HG03354 (cell line): ENCODE measurements around the gene BANP.
"Not testable (repeated sequence)": the region's sequence is repeated elsewhere in the genome, so short reads cannot be mapped to it uniquely, and the experiment has no call there.

ENCODE experiments used
- ATAC-seq: cut with Tn5 transposase; IDR thresholded peaks from one replicate; pipeline ENCODE4 v1.9.1; 2021; ENCODE audit warnings: mild to moderate bottlenecking; ENCODE audit not compliant: unreplicated experiment, poor library complexity, severe bottlenecking

Gene BANP

GRCh38 chr16:88040196-88040876 is 89.1 kb downstream of the BANP start:
- ATAC-seq: not testable (repeated sequence)

DNA sequence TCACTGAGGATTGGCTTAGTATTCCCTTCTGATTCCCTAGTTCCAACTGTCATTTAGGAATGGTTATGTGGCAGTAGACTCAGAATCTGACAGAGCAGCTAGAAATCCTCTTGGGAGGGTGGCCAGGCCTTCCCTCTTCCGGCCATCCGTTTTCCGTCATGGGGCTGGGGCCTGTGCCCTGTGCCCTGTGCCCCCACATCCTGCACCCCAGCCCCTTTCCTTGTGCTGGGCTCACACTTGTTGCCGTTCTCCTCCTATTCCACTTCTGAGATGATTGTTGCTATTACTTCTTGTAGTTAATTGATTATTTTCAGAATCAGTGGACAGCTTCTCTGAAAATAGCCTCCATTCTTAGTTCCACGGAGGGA is 89.6 kb downstream of the BANP start:
- ATAC-seq: not testable (repeated sequence)

GRCh38 chr16:88041506-88041905 is 90.3 kb downstream of the BANP start:
- ATAC-seq: not testable (repeated sequence)

- ATAC-seq: not testable (repeated sequence)
Measured at GRCh38 chr16:88041986-88042562, 90.8 kb downstream of the BANP start.

GRCh38 chr16:88043208-88043910 is 92.1 kb downstream of the BANP start:
- ATAC-seq: not testable (repeated sequence)

DNA sequence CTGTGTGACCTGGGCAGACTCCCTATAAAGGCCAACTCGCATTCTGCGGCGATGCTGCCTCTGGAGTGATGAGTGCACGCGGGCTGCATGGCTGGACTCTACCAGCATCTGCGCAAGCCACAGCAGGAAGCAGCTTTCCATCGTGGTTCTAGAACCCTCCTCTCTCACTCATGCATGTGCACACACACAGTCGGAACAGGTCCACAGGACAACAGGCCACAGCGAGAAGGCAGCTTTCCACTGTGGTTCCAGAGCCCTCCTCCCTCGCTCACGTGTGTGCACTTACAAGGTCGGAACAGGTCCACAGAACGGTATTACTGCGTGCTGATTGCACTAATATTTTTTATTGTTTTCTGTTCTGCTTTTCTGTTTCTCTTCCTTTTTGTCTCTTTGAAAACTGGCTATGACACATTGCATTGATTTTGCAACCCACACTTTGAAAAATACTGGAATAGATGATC is 92.9 kb downstream of the BANP start:
- peak; percentile 64 for ATAC-seq

- not testable (repeated sequence) for ATAC-seq
Measured at GRCh38 chr16:88045361-88045760, 94.1 kb downstream of the BANP start.

DNA sequence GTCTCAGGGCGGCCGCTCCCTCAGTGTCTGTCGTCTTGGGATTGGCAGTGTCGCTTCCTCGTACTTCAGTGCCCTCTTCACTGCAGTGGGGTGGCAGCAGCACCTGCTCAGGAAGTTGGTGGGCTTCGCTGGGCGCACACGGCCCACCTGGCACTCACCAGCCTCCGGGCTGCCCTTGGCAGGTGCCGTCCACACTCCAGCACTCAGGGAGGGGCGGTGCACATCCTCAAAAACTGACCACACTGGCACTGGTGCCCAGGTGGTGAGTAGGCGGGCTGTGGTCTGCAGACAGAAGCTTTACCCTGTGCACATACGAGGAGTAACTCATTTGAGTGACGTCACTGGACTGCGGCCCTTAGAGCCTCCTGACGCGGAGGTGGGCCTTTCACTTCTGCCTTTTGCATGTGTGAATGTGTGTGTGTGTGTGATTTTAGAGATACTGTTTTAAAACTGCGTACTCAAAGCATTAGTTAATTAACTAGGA is 94.6 kb downstream of the BANP start:
- ATAC-seq: peak; percentile 74

GRCh38 chr16:88047462-88047861 is 96.2 kb downstream of the BANP start:
- ATAC-seq: no peak

- no peak for ATAC-seq
Measured at GRCh38 chr16:88048985-88049384, 97.8 kb downstream of the BANP start.

DNA sequence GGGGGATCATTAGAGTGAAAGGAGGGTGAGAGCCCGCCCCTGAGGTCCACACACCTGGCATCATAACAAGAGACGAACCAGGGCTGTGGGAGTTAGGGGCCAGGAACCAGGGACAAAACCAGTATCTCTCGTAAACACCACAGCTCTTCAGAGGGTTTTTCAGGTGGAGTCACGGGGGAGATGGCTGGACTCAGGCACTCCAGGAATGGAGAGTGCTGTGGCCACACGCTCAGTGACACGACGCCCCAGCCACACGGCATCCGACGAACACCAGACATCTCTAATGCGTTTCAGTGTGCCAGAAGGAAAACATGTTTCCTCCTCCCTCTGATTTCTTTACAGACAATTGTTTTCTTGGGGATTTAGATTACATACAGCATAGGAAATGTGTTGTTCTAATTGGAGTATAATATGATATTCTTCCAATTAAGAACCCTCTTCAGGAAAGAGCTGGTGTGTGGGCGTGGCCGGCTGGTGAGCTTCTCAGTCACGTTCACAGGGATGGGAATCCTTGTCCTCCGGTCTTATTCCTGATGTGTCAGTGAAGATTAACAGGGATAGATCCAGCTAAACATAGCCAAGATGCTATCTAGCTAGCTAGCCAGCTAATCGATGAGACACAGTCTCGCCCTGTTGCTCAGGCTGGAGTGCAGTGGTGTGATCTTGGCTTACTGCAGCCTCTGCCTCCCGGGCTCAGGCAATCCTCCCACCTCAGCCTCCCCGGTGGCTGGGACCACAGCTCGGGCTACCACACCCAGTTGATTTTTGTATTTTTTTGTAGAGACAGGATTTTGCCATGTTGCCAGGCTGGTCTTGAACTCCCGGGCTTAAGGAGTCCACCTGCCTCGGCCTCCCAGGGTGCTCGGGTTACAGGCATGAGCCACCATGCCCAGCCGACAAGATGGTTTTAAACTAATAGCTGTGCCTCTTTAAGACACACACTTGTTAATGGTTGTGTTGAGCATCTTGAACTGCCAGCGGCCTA is 98.6 kb downstream of the BANP start:
- ATAC-seq: no peak

- ATAC-seq: no peak
Measured at GRCh38 chr16:88050952-88051660, 99.9 kb downstream of the BANP start.

DNA sequence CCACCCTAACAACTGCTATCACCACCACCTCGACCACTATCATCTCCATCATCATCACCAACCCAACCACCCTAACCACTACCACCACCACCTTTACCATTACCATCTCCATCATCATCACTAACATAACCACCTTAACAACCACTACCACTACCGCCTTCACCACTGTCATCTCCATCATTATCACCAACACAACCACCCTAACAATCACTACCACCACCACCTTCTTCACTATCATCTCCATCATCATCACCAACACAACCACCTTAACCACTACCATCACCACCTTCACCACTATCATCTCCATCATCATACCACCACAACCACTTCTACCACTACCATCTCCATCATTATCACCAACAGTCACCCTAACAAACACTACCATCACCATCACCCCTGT is 101.4 kb downstream of the BANP start:
- no peak for ATAC-seq

- ATAC-seq: not testable (repeated sequence)
Measured at GRCh38 chr16:88053479-88053878, 102.2 kb downstream of the BANP start.

GRCh38 chr16:88055356-88055755 is 104.1 kb downstream of the BANP start:
- ATAC-seq: no peak

- ATAC-seq: no peak
Measured at GRCh38 chr16:88056212-88056611, 105.0 kb downstream of the BANP start.

- ATAC-seq: no peak
Measured at GRCh38 chr16:88057656-88058055, 106.4 kb downstream of the BANP start.

DNA sequence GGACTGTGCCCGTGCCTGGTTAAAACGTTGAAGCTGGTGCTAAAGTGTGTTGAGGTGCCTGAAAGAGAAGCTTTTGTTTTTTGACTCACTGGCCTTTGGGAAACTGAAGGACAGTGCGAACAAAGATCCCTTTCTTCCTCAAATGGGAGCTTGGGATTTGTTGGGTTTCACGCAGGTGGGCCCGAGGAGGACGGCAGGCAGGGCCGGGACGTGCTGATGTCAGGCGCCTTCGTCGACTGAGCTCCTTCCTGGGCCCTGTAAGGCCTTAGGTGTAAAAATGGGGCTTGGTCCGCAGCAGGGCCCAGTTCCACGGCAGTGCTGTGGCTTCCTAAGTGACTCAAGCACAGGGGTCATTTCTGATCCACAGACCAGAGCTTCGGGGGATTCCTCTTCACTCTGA is 106.9 kb downstream of the BANP start:
- no peak for ATAC-seq

DNA sequence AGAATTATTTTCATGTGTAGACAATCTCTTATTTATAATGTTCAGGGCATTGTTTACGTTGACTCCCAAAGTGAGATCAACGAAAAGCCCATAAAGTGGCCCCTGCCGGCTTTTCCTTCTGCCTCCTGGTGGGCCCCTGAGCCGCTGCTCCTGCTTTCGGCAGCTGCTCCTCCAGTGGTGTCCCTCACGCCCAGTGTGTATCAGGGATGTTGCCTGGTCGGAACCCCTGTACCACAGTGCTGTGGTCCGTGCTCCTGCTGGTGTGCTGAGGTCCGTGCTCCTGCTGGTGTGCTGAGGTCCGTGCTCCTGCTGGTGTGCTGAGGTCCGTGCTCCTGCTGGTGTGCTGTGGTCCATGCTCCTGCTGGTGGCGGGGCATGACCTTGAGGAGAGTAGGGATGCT is 107.6 kb downstream of the BANP start:
- no peak for ATAC-seq
